Bronchial epithelial cell (primary cell): Measurements from ENCODE around the gene GPR153. TPM values are rescaled to one million over a fixed set of nuclear protein-coding genes. Genes with fewer than 3 reads are reported as not detected.

Source experiments
- DNase-seq: peaks from one replicate; pipeline ENCODE4 v3.0.0-alpha.2; 2010; ENCODE audit warnings: low read depth
- FAIRE-seq: peaks from 2 replicates; lab custom pipeline; 2011; peaks lifted over from hg19 to GRCh38; lab: Jason Lieb, UNC
- H3K27me3 ChIP-seq: 2 replicates; pipeline ENCODE4 v1.5.1; 2011; ENCODE audit warnings: low read length; ENCODE audit not compliant: control insufficient read depth, insufficient read depth
- H3K36me3 ChIP-seq: 2 replicates; pipeline ENCODE4 v1.5.1; 2011; ENCODE audit warnings: low read length; ENCODE audit not compliant: control insufficient read depth, insufficient read depth
- H3K4me3 ChIP-seq: 2 replicates; pipeline ENCODE4 v1.5.1; 2011; ENCODE audit warnings: mild to moderate bottlenecking, low read depth, low read length, control low read depth
- total RNA-seq: library from RNA; depleted of rRNA; stranded (reverse); fragments of >200 nt; gene quantifications from 2 replicates; pipeline ENCODE4 v1.2.1, GENCODE V29; 2014
- TF ChIP-seq, protein P1 (sequence below): IDR thresholded peaks from 2 replicates; pipeline ENCODE4 v1.5.1; 2011; ENCODE audit warnings: mild to moderate bottlenecking, moderate library complexity, low read length, control low read depth, inconsistent platforms; ENCODE audit not compliant: insufficient read depth, severe bottlenecking

Gene GPR153
- total RNA-seq, 1 donor from 2014 or later: 44.2 TPM

DNA sequence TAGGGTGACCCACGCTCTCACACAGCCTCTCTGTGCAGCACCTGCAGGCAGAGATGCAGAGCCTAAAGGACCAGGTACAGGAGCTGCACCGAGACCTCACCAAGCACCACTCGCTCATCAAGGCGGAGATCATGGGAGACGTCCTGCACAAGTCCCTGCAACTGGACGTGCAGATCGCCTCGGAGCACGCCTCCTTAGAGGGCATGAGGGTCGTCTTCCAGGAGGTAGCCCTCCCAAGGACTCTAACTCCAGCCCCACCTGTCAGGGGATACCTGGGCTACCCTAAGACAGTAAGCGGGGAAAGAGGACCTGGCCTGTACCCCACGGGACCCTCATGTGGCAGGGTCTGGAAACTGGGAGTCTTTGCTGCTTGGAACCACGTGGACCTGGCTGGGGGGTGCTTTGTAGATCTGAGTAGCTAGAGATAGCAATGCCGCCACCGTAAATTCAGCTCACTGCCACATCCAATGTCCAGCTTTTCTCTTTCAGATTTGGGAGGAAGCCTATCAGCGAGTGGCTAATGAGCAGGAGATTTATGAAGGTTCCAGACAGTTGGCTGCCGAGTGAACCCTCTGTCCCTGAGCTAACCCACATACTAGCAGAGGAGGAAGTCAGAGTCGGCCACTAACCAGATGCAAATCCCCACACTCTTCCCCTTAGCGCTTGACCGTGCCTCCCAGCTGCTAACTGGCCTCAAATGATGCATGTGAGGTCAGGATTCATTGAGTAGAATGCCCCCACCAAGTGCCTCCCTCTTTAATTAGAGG is 48.5 kb downstream of the GPR153 start:
- Histone ChIP-seq H3K4me3 (no peak overlapping the region), H3K27me3 (no peaks in the 10 kb centered on the region), H3K36me3 (peaks cover 12% of the 10 kb centered on the region)
- FAIRE-seq: no peak
- no peak for DNase-seq
- TF ChIP-seq, protein P1, sequence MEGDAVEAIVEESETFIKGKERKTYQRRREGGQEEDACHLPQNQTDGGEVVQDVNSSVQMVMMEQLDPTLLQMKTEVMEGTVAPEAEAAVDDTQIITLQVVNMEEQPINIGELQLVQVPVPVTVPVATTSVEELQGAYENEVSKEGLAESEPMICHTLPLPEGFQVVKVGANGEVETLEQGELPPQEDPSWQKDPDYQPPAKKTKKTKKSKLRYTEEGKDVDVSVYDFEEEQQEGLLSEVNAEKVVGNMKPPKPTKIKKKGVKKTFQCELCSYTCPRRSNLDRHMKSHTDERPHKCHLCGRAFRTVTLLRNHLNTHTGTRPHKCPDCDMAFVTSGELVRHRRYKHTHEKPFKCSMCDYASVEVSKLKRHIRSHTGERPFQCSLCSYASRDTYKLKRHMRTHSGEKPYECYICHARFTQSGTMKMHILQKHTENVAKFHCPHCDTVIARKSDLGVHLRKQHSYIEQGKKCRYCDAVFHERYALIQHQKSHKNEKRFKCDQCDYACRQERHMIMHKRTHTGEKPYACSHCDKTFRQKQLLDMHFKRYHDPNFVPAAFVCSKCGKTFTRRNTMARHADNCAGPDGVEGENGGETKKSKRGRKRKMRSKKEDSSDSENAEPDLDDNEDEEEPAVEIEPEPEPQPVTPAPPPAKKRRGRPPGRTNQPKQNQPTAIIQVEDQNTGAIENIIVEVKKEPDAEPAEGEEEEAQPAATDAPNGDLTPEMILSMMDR: no peak

DNA sequence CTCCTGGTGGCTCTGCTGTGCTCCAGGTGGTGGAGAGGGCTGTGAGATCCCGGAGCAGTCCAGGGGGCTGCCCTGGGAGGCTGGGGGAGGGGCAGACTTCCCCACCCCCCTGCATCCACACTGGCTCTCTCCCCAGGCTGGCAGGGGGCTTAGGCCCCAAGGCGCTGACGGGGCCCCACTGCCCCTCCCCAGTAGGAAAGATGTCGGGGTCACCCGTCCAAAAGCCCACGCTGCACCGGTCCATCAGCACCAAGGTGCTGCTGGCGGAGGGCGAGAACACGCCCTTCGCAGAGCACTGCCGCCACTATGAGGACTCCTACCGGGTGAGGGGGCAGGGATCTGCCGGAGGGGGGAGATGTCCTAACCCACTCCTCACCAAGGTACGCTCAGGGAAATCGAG is 49.2 kb downstream of the GPR153 start:
- peaks cover 12% of the 10 kb centered on the region for H3K36me3 ChIP-seq
- DNase-seq (no peak), FAIRE-seq (no peak)
- TF ChIP-seq, protein P1: no peak
- H3K27me3 ChIP-seq: no peaks in the 10 kb centered on the region
- no peak overlapping the region for H3K4me3 ChIP-seq

DNA sequence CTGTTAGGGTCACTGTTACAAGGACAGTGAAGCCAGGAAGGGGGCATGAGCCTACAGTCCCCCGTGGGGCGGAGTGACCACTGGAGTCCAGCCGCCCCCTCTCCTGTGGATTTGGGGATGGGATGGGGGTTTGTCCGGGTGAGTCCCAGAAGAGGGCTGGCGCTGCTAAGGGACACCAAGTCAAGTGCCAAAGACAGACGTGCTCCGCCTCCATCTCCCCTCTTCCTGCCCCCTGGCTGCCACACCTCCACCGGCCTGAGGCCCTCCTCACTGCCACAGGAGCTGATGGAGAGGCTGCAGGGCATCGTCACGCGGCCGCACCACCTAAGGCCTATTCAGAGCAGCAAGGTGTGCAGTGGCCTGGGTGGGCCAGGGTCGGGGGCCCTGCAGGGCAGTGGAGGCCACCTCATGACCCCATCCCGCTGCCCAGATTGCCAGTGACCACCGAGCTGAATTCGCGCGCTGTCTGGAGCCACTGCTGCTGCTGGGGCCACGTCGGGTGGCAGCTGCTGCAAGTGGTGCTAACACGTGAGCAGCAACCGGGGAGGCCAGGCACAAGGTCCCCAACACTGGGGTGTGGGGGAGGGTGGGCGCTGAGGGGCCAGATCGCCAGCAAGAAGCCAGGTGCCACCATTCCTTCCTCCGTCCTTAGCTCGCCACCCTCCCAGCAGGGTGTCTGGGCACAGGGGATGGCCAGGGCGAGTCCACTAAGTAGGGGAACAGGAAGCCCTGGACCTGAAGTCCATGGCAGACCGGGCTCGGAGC is 50.1 kb downstream of the GPR153 start:
- Histone ChIP-seq H3K36me3 (peaks cover 12% of the 10 kb centered on the region), H3K4me3 (no peak overlapping the region), H3K27me3 (no peaks in the 10 kb centered on the region)
- DNase-seq (no peak), FAIRE-seq (no peak)
- TF ChIP-seq, protein P1: no peak

DNA sequence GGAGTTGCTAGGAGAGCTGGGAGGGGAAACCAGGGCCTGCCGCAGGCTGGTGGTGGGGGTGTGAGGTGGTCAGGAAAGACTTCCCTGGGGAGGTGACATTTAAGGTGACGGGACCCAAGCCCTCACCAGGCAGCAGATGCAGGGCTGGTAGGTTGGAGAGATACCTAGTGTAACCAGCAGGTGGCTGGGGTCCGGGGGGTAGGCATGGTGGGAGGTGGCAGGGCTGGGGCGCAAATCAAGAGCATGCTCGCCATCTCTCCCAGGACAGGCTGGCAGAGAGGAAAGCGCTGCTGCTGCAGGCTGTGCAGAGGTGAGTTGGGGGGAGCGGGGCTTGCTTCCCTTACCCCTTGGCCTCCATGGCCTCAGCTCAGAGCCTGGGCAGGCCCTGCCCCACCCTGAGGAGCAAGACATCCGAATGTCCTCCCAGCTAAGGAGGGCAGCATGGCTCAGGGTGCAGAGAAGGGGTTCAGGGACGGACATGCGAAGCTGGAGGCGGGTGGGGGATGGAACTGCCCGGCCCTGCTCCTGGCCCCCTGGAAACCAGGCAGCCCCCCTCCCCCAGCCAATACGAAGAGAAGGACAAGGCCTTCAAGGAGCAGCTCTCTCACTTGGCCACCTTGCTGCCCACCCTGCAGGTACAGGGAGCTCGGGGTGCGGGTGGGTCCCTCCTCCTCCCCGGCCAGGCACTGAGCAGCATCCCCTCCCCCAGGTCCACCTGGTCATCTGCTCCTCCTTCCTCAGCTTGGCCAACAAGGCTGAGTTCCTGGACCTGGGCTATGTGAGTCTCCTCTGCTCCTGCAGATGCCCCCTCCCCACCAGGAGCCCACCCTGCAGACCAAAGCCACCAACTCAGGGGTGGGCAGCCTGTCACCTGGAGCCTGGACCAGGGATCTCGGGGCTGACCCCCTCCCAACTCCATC is 51.0 kb downstream of the GPR153 start:
- H3K27me3 ChIP-seq: no peaks in the 10 kb centered on the region
- TF ChIP-seq, protein P1: peak; percentile 38
- H3K36me3 ChIP-seq: peaks cover 12% of the 10 kb centered on the region
- DNase-seq (no peak), FAIRE-seq (no peak)
- no peak overlapping the region for H3K4me3 ChIP-seq

DNA sequence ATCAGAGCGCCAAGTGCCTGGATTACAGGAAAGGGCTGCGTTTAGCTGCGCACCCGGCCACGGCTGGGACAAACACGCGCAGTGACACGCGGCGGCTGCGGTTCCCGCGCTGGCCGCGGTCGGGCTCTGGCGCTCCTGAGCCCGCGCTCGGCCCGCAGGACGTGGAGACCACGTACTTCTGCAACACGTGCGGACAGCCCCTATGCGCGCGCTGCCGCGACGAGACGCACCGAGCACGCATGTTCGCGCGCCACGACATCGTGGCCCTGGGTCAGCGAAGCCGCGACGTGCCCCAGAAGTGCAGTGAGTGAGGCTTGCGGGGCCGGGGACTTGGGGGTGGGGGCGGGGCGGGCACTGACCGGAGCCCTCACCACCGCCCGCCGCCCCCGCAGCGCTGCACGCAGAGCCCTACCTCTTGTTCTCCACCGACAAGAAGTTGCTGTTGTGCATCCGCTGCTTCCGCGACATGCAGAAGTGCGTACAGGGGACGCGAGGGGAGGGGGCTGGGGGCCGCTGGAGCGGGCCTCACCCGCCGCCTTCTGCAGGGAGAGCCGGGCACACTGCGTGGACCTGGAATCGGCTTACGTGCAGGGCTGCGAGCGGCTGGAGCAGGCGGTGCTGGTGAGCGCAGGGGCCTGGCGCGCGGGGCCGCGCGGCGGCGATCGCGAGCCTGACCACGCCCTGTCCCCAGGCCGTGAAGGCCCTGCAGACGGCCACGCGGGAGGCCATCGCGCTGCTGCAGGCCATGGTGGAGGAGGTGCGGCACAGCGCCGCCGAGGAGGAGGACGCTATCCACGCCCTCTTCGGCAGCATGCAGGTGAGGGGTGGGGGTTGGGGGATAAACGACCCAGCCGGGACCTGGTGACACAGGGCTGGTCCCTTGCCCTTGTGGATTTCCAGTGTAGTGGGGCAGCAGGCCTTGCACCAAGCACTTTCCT is 51.9 kb downstream of the GPR153 start:
- FAIRE-seq: no peak

More for the DNA sequence above, 51.9 kb downstream of the GPR153 start:
- TF ChIP-seq, protein P1: no peak
- no peak overlapping the region for H3K4me3 ChIP-seq
- no peaks in the 10 kb centered on the region for H3K27me3 ChIP-seq
- peaks cover 12% of the 10 kb centered on the region for H3K36me3 ChIP-seq
- DNase-seq: no peak
